NCI-H2227 treated with DMSO at 0.1 percent for 48 hours (cell line): ENCODE data around the gene MNT.

Experiments
- DNase-seq: peaks from one replicate; lab custom pipeline; 2025; lab: John Stamatoyannopoulos, UW

MNT gene

DNA sequence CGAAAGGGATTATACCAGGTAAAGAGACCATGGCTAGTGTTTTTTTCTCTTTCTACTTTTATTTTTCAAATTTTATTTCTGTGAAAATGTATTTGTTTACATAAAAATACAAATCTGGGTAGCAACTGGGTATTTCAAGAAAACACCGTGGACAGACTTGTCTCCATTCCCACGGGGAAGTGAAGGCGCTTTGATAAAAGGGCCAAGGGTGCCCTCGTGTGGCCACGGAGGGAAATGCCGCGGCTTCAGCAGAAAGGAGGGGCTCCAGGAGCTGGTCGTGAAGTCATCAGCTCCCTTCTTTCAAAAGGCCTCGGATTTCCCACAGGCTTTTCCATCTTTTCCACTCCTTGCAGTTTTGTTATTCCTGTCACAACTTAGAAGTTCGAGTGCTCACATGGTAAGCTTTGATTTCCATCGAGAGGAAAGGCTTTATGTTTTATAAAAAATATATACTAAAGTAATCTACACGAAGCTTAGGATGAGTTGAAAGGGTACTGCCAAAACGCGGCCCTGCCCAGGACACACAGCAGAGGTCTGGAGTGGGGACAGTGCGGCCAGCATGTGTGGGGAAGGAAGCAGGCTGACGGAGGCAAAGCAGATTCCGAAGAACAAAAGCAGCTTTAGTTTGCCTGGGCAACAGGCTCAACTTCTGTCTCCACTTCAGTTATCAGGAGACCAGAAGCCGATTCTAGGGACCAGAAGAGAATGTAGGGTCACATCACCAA is 15.3 kb upstream of the MNT start:
- peak; percentile 64 for DNase-seq

GRCh38 chr17:2415081-2415480 is 14.2 kb upstream of the MNT start:
- DNase-seq: no peak

DNA sequence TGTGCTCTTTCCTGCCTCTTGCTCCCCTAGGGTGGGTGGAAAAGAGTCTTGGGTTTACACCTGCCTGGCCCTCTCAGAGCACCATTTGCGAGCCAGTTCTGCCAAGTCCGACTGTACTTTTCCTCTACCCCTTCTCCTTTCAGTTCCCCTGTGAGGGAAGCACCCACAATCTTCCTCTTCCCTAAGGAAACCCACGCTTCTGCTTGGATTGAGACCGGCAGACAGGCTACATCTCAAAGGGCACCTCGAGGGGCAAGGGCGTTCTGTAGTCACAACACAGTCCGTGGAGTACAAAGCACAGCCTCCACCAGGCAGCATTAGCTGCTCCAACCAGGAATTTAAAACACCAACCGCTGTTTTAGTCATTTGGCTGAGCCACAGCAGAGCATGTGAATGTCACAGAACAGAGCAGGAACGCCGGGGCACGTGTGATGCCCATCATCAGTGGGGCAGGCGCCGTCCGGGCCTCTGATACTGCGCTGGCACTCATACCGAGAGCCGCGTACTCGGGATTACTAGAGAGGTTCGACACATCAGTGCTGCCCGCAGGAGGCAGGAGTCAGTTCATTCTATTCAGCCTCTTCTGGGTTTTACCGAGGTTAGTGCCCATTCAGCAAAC is 13.7 kb upstream of the MNT start:
- DNase-seq: no peak

DNA sequence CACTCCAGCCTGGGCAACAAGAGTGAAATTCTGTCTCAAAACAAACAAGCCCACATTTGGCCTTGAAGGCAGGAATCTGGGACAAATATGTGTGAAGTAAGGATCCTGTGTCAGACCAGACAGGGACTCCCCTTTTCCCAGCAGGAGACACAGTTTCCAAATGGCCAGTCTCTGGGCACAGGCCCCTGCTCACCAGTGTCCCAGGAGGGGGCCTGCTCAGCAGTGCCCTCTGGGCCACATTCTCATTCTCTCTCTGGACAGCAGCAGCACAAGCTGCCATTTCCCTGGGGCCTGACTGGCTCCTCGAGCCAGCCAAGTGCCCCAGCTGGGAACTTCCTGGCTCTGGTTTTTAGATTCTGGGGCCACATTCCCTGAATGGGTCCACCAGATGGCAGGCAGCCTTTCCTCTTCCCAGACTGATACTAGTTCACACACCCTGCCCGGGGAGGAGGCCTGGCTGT is 11.7 kb upstream of the MNT start:
- no peak for DNase-seq

GRCh38 chr17:2410951-2411350 is 10.1 kb upstream of the MNT start:
- DNase-seq: no peak

DNA sequence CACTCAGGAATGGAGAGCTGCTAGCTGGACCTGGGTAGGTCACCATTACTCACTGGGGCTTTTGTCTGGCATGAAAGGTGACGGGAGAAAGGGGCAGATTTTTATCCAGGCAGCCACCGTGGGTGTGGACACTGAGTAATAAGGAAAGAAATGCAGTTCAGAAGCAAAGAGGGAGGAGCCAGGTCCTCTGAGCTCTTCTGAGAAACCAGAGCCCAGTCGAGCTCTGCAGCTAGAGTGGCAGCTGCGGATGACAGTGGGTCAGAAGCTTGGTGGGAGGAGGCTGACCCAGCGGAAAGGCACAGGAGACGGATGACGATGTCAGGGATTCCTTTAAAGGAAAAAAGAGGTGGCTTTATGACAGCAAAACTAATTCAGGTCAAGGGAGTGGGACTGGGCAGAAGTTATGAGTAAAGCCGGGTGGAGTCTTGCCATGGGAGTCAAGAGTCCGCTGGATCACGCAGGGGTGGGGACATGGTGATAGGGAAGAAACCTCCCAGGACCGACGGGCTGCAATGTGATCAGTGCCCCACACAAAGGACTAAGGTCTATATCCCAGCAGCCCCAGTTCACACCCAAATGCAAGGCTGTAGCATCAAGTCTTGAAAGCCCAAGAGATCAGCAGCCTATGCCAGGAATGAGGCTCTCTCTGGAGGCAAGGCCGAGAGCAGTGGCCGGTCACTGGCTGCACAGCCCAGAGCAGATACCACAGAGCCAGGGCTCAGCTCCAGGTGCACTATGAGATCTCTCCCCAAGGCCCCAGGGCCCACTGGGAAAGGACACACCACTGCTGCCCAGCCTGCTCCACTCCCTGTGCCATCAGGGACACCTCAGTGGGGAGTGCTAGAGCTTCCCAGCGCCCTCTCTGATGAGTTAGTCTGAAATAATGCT is 6.3 kb upstream of the MNT start:
- no peak for DNase-seq

- DNase-seq: no peak
Observed at GRCh38 chr17:2406271-2406902, 5.5 kb upstream of the MNT start.

- no peak for DNase-seq
Observed at GRCh38 chr17:2405247-2405926, 4.5 kb upstream of the MNT start.

DNA sequence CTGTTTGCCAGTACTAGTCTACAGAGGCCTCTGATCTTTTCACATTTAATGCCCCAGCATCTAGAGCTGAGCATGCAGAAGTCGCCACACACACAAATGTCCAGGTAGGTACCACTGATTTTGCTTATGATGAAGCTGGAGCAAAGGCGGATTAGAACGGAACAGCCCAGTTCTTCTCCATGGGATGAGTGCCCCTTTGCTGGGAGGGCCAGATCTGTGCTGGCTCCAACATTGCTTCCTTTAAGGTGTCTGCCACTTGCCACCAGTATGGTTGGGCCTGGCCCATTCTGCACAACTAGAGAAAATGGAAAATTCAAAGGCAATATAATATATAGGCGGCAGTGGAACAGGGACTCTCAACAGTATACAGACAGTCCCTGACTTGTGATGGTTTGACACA is 2.2 kb upstream of the MNT start:
- DNase-seq: no peak

DNA sequence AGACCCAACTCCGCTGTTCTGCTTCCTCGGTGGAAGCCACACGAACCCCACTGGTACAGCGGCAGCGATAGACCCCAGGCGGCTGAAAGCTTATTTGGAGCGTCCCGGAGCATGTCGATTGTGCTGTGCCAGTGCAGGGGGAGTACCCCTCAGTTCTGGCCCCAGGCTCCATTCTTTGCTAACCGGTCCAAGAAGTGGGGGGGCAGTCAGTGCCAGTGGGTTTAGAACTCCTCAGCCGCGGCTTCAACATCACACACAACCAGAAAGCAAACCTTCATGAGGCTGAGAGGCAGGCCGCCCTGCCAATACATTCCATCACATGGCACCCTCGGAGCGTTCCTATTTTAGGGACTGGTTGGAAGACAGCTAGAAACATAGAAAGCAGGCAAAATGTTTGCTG is 1.7 kb upstream of the MNT start:
- no peak for DNase-seq

GRCh38 chr17:2401426-2402221 is 764 bp upstream of the MNT start:
- peak; percentile 94 for DNase-seq

- no peak for DNase-seq
Observed at GRCh38 chr17:2400474-2400866, 390 bp downstream of the MNT start.

DNA sequence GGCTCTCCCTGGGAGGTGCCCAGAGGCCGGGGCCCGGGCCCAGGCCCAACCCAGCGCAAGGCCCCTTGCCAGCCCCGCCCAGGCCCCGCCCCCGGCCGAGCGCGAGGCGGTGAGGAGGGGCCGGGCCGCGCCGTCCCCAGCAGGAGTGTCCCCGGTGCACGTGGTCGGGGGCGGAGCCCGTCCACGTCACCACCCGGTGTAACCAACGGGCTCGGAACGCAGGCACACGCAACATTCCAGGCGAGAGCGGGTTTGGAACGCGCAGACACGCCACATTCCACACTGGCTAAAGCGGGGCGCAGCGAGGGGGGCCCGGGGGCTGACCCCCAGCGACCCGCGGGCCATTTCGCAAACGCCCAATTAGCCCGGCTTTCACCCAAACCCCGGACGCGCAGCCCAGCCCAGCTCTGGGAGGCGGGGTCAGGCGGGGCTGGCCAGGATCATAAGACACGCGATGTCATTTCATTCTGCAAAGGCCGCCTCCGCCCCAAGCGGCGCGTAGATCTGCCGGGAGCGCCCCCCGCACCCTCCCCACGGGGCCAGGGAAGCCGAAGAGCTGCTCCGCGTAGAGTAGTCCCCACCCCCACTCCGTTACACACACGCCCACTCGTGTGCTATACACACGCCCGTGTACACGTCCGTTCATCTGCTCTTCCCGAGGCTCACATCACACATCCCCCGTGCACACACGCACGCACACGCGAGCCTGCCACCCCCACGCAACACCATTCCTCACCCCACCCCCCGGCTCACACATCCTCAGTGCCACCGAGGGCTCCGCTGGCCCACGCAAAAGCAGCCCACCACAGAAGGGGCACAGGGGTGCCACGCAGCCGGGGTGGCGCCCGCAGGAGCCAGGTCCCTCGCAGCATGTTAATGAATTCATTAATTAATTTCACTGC is 1.0 kb downstream of the MNT start:
- DNase-seq: peak; percentile 78

- DNase-seq: peak; percentile 42
Observed at GRCh38 chr17:2398655-2399571, 1.9 kb downstream of the MNT start.

- no peak for DNase-seq
Observed at GRCh38 chr17:2398182-2398581, 2.7 kb downstream of the MNT start.

DNA sequence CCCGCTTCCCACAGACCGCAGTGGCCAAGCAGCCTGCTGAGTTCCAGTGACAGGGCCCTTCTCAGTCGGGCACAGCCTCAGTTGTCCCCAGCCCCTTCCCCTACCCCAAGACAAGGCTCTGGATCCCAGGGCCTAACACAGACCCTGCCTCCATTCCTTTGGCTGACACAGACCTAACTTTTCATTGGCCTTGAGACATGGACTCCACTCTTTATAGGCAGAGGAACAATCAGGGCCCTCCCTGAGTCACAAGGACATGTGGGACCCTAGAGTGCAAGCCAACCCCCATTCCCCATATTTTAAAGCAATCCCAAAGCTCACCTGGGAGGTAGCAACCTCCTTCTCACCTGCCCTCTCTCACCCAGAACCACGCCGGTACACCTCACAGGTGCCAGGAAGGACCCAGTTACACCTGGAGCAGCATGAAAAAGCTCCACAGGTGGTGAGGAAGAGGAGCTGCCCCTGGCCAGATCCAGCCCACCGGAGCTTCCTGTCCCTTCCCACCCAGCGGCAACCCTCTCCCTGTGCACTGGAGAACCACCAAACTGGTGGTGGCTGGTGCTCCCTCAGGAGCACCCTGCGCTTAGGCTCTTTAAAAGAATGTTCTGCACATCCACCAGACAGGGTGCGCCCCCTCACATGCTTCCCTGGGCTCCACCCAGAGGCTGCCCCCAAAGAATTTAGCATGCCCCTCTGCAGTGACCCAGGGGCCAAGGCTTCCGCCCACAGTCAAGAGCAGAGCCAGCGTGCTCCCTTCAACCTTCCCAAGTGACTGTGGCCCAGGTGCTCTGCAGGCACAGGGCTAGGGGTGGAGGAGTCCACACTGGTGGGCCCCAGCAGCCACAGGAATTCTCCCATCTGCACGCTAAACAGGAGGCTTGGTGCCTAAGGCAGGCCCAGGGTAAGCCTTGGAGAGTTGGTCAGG is 3.4 kb downstream of the MNT start:
- no peak for DNase-seq

DNA sequence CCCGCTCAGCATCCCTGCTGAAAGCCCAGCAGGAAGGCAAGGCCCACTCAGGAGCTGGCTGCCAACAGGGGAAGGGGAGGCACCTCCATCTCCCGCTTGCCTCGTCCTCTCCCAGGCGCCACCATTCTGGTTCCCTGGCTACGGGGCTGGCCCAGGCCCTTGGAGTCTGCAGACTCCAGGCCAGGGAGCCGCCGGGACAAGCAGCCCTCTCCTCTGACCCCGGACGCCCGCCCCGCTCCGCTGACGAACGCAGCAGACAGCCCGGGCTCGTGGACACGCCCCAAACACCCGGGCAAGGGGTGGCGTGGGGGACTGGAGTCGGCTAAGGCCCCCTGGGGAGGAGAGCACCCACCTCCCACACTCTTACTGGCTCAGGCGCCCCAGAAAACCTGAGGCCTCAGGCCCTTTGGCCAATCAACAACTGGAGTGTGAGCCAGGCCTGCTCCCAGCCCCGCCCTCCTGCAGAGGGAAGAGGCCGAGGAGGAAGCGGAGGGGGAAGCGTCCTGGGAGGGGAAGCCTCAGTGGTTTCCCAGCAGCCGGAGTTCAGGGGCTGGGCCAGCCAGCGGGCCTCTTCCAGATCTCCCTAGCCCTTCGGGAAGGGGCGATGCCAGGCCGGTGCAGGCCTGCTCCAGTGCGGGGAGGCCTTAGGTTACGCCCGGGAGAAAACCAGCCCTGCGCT is 4.2 kb downstream of the MNT start:
- DNase-seq: peak; percentile 51
